Hippocampal formation (tissue), 2 donors: ENCODE data around the gene IZUMO4.

Source experiments
- DNase-seq, 2 donors: peaks; one replicate each; lab custom pipeline; 2025; lab: John Stamatoyannopoulos, UW

Gene IZUMO4

GRCh38 chr19:2096480-2097202 lies at the start of gene IZUMO4:
Gene IZUMO4 (plus strand): TSS chr19:2096915. CDS start chr19:2096946, 31 bp downstream.
- peak; percentile 97 to 99 for DNase-seq

GRCh38 chr19:2047076-2047448 lies 49.7 kb upstream of the IZUMO4 start:
- DNase-seq, result no peak

- no peak for DNase-seq
Measured at GRCh38 chr19:2047449-2048103, 49.1 kb upstream of the IZUMO4 start.

- no peak for DNase-seq
Measured at GRCh38 chr19:2048104-2048958, 48.4 kb upstream of the IZUMO4 start.

GRCh38 chr19:2048959-2049740 lies 47.6 kb upstream of the IZUMO4 start:
- no peak for DNase-seq

GRCh38 chr19:2049741-2050348 lies 46.9 kb upstream of the IZUMO4 start:
- peak; percentile 59 to 64 for DNase-seq

GRCh38 chr19:2050349-2050990 lies 46.2 kb upstream of the IZUMO4 start:
- no peak for DNase-seq

GRCh38 chr19:2050991-2051772 lies 45.5 kb upstream of the IZUMO4 start, which contains the start of gene MKNK2:
Gene MKNK2 (minus strand): TSS chr19:2051244. CDS start chr19:2050851, 393 bp downstream.
- peak; percentile 87 to 91 for DNase-seq

GRCh38 chr19:2051773-2052704 lies 44.7 kb upstream of the IZUMO4 start:
- no peak for DNase-seq

- no peak for DNase-seq
Measured at GRCh38 chr19:2053601-2054389, 42.9 kb upstream of the IZUMO4 start.

- DNase-seq, result no peak
Measured at GRCh38 chr19:2054763-2055162, 42.0 kb upstream of the IZUMO4 start.

GRCh38 chr19:2055931-2056836 lies 40.5 kb upstream of the IZUMO4 start:
- no peak for DNase-seq

- DNase-seq, result no peak
Measured at GRCh38 chr19:2056837-2057192, 39.9 kb upstream of the IZUMO4 start.

GRCh38 chr19:2057484-2058469 lies 38.9 kb upstream of the IZUMO4 start:
- no peak for DNase-seq

- no peak for DNase-seq
Measured at GRCh38 chr19:2058570-2059421, 37.9 kb upstream of the IZUMO4 start.
